ENCODE data around the gene BEND2. TPM values are rescaled to one million over a fixed set of nuclear protein-coding genes. Genes with fewer than 3 reads are reported as not detected.

Gene BEND2
- total and polyA plus RNA-seq, 9 of the 15 experiments (the other 6 are each of a cell fraction or from before 2014, with no cell fraction given): 0.01 to 0.18 (median 0.06) TPM; not detected in 3

GRCh38 chrX:18170910-18171309 lies 49.8 kb downstream of the BEND2 start:
- POLR2A ChIA-PET: no interaction called here
- DNase-seq (ENCODE audit: extremely low read depth in 1 of 4, low spot score in 3 of 4) (no peak), FAIRE-seq (no peak), ATAC-seq (no peak)
- TF ChIP-seq CEBPB (tag; IDR thresholded peaks at IDR 0.05): peak; percentile 62
- TF ChIP-seq ZSCAN29 (IDR thresholded peaks at IDR 0.05): no peak
- no peak for TF ChIP-seq ZNF347 (CRISPR knock-in tag; IDR thresholded peaks at IDR 0.05; ENCODE audit: low read depth)
- TF ChIP-seq, protein P1, sequence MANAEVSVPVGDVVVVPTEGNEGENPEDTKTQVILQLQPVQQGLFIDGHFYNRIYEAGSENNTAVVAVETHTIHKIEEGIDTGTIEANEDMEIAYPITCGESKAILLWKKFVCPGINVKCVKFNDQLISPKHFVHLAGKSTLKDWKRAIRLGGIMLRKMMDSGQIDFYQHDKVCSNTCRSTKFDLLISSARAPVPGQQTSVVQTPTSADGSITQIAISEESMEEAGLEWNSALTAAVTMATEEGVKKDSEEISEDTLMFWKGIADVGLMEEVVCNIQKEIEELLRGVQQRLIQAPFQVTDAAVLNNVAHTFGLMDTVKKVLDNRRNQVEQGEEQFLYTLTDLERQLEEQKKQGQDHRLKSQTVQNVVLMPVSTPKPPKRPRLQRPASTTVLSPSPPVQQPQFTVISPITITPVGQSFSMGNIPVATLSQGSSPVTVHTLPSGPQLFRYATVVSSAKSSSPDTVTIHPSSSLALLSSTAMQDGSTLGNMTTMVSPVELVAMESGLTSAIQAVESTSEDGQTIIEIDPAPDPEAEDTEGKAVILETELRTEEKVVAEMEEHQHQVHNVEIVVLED (CRISPR knock-in tag; IDR thresholded peaks at IDR 0.05): no peak
- no peak for TF ChIP-seq MTF1 (CRISPR knock-in tag; IDR thresholded peaks at IDR 0.05; ENCODE audit: borderline replicate concordance)
- TF ChIP-seq CEBPG (CRISPR knock-in tag; IDR thresholded peaks at IDR 0.05): no peak
- 0 out of 4 replicates have a peak, but pooled peaks of 1 of the 2 experiments have one; percentile 49 for TF ChIP-seq CEBPG (tag; conservative IDR thresholded peaks at IDR 0.05 in 1 of 2, IDR thresholded peaks at IDR 0.05 in 1 of 2)
- CTCF ChIA-PET (ENCODE audit: low intra/inter-chr PET ratio): no interaction called here
- Histone ChIP-seq H3K4me2 (ENCODE audit: insufficient read depth, low read length) (no peak overlapping the region), H3K27ac (ENCODE audit: extremely low read depth, low read depth, low read length) (no peak overlapping the region), H3K9ac (ENCODE audit: insufficient read depth in 1 of 2, low read depth in 2 of 2, low read length in 2 of 2) (no peak overlapping the region), H3K4me3 (no peak overlapping the region), H3K4me1 (replicated peaks in 1 of 2; ENCODE audit: control insufficient read depth in 2 of 2, insufficient read depth in 2 of 2, low read length in 2 of 2) (peaks cover 3 to 20% of the 10 kb centered on the region in 2 experiments; a peak in 3 of 5 replicates), H3K9me1 (ENCODE audit: control insufficient read depth, insufficient read depth, low read length) (no peaks in the 10 kb centered on the region), H3K36me3 (ENCODE audit: control insufficient read depth, insufficient read depth, low read length) (no peaks in the 10 kb centered on the region), H4K20me1 (replicated peaks; ENCODE audit: control insufficient read depth, insufficient read depth, low read length) (no peaks in the 10 kb centered on the region), H3K79me2 (ENCODE audit: control insufficient read depth, insufficient read depth, low read length) (no peaks in the 10 kb centered on the region), H3K9me3 (replicated peaks; ENCODE audit: control insufficient read depth, insufficient read depth, low read depth, low read length) (no peaks in the 10 kb centered on the region), H3K27me3 (ENCODE audit: control insufficient read depth in 2 of 2, insufficient read depth in 2 of 2, low read length in 2 of 2) (no peaks in the 10 kb centered on the region), H2AFZ (ENCODE audit: low read depth, low read length) (no peak overlapping the region)
- no TSS peak for BruUV-seq (replicated peaks)
- intact Hi-C loops (cut with micrococcal nuclease) (no loop called here), in situ Hi-C loops (cut with MboI) (no loop called here)
- WGBS (ENCODE audit: insufficient coverage, low coverage, missing lambda C conversion rate): 48% methylated on average over 6 of the region's 6 CpGs
